NT2/D1 (cell line): ENCODE measurements around the gene PTRH2.

Source experiments
- SUZ12 ChIP-seq: IDR thresholded peaks from 2 replicates; pipeline ENCODE4 v1.6.1; 2011; ENCODE audit not compliant: insufficient read length, insufficient read depth; ENCODE audit errors: extremely low read depth
- ZNF274 ChIP-seq: IDR thresholded peaks from 2 replicates; pipeline ENCODE4 v1.6.1; 2011; ENCODE audit warnings: mild to moderate bottlenecking, low read depth, low read length

- TF ChIP-seq SUZ12 (no peak), ZNF274 (no peak)
Measured at GRCh38 chr17:59699786-59700185, 7.4 kb downstream of the PTRH2 start.
